ENCODE measurements around the gene POLRMT. TPM values are rescaled to one million over a fixed set of nuclear protein-coding genes. Genes with fewer than 3 reads are reported as not detected.

POLRMT gene
- total and polyA plus RNA-seq, 4 donors = 10.1 to 76.6 (median 26.6) TPM

GRCh38 chr19:613732-614567 lies 19.4 kb downstream of the POLRMT start:
- DNase-seq (no peak), ATAC-seq (ENCODE audit: low FRiP score) (no peak)
- no peaks in the 10 kb centered on the region for H3K4me1 ChIP-seq (ENCODE audit: control insufficient read depth in 1 of 2, insufficient read depth in 2 of 2, low read length in 2 of 2)
- H3K4me3 ChIP-seq (ENCODE audit: low read length in 2 of 2) = no peak overlapping the region
- H3K27me3 ChIP-seq (ENCODE audit: control insufficient read depth in 1 of 2, insufficient read depth in 2 of 2, low read length in 1 of 2) = no peaks in the 10 kb centered on the region
- no peaks in the 10 kb centered on the region for H3K9me3 ChIP-seq (ENCODE audit: control insufficient read depth, low read length)
- intact Hi-C loops (cut with DNase I) = no loop called here
- H3K27ac ChIP-seq (ENCODE audit: low read depth in 1 of 2, low read length in 2 of 2) = no peak overlapping the region
- WGBS, 2 donors = 82% methylated on average over 54 of the region's 54 CpGs
- H3K36me3 ChIP-seq (ENCODE audit: control insufficient read depth in 1 of 2, insufficient read depth in 2 of 2, low read length in 1 of 2) = no peaks in the 10 kb centered on the region

DNA sequence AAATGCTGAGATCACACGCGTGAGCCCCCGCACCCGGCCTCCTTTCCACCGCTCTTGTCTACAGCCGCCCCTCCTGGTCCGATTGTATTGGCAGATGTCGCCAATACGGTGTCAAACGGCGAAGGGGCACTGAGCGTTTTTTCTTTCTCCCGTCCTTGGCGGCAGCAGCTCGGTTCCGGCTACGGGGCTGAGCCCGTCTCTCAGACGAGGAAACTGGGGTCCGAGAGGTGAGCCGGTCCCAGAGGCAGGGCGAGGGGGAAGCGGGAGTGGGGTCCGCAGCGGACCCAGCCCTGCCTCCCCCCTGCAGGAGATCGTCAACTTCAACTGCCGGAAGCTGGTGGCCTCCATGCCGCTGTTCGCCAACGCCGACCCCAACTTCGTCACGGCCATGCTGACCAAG lies 20.4 kb downstream of the POLRMT start:
- intact Hi-C loops (cut with DNase I) = no loop called here
- Histone ChIP-seq H3K27me3 (ENCODE audit: control insufficient read depth in 1 of 2, insufficient read depth in 2 of 2, low read length in 1 of 2) (no peaks in the 10 kb centered on the region), H3K4me1 (ENCODE audit: control insufficient read depth in 1 of 2, insufficient read depth in 2 of 2, low read length in 2 of 2) (no peaks in the 10 kb centered on the region), H3K9me3 (ENCODE audit: control insufficient read depth, low read length) (no peaks in the 10 kb centered on the region), H3K36me3 (ENCODE audit: control insufficient read depth in 1 of 2, insufficient read depth in 2 of 2, low read length in 1 of 2) (no peaks in the 10 kb centered on the region), H3K27ac (ENCODE audit: low read depth in 1 of 2, low read length in 2 of 2) (no peak overlapping the region), H3K4me3 (ENCODE audit: low read length in 2 of 2) (no peak overlapping the region)
- no peak for ATAC-seq (ENCODE audit: low FRiP score)
- DNase-seq = no peak
- 85 to 90% methylated on average over 33 of the region's 33 CpGs for WGBS, 2 donors

DNA sequence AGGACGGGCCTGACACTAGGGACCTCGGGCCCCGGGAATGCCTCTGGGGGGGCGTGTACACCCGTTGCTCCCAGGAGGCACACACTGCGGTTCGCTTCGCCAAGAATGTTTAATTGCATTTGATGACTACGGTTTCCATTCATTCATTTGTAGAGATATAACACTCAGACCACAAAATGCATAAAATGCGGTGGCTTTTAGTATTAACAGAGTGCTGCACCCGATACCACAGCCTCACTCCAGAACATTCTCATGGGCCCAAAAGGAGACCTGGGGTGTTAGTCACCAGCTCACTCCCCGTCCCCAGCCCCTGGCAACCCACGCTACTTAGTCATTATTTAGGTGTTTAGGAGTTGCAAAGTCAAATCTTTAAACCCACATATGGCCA lies 21.9 kb downstream of the POLRMT start:
- H3K9me3 ChIP-seq (ENCODE audit: control insufficient read depth, low read length) = no peaks in the 10 kb centered on the region
- intact Hi-C loops (cut with DNase I) = no loop called here
- H3K4me1 ChIP-seq (ENCODE audit: control insufficient read depth in 1 of 2, insufficient read depth in 2 of 2, low read length in 2 of 2) = no peaks in the 10 kb centered on the region
- no peaks in the 10 kb centered on the region for H3K27me3 ChIP-seq (ENCODE audit: control insufficient read depth in 1 of 2, insufficient read depth in 2 of 2, low read length in 1 of 2)
- WGBS, 2 donors = 60 to 68% methylated on average over 13 of the region's 13 CpGs
- no peaks in the 10 kb centered on the region for H3K36me3 ChIP-seq (ENCODE audit: control insufficient read depth in 1 of 2, insufficient read depth in 2 of 2, low read length in 1 of 2)
- H3K27ac ChIP-seq (ENCODE audit: low read depth in 1 of 2, low read length in 2 of 2) = no peak overlapping the region
- no peak overlapping the region for H3K4me3 ChIP-seq (ENCODE audit: low read length in 2 of 2)
- ATAC-seq (ENCODE audit: low FRiP score) (no peak), DNase-seq (no peak)

- H3K4me3 ChIP-seq (ENCODE audit: low read length in 2 of 2) = no peak overlapping the region
- no peak for DNase-seq
- WGBS, 2 donors = 63 to 65% methylated on average over 36 of the region's 36 CpGs
- intact Hi-C loops (cut with DNase I) = no loop called here
- H3K36me3 ChIP-seq (ENCODE audit: control insufficient read depth in 1 of 2, insufficient read depth in 2 of 2, low read length in 1 of 2) = no peaks in the 10 kb centered on the region
- no peaks in the 10 kb centered on the region for H3K9me3 ChIP-seq (ENCODE audit: control insufficient read depth, low read length)
- no peaks in the 10 kb centered on the region for H3K27me3 ChIP-seq (ENCODE audit: control insufficient read depth in 1 of 2, insufficient read depth in 2 of 2, low read length in 1 of 2)
- ATAC-seq (ENCODE audit: low FRiP score) = no peak
- H3K27ac ChIP-seq (ENCODE audit: low read depth in 1 of 2, low read length in 2 of 2) = no peak overlapping the region
- H3K4me1 ChIP-seq (ENCODE audit: control insufficient read depth in 1 of 2, insufficient read depth in 2 of 2, low read length in 2 of 2) = no peaks in the 10 kb centered on the region
Observed at GRCh38 chr19:610801-611480, 22.4 kb downstream of the POLRMT start.

DNA sequence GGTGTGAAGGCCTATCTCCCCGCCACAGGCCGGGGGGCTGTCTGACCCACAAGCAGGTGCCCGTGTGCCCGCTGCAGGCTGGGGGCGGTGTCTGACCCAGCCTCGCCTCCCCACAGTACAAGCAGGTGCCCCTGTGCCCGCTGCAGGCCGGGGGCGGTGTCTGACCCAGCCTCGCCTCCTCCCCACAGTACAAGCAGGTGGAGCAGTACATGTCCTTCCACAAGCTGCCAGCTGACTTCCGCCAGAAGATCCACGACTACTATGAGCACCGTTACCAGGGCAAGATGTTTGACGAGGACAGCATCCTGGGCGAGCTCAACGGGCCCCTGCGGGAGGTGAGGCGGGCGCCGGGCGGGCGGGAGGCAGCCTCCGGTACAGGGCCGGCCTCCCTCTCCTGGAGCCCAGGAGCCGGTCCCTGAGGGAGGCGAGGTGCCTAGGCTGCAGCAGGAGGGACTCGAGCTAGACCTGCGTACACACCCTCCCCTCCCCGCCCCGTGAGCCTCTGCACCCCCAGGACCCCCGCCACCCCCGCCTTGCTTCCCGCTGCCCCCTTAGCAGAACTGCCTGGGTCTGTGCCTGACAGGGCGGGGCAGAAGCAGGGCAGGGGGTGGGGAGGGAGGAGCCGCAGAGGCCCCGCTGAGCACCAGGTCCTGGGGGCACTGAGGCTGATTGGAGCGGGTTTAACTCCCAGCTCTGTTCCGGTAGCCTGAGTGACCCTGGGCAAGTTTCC lies 23.1 kb downstream of the POLRMT start:
- no peaks in the 10 kb centered on the region for H3K27me3 ChIP-seq (ENCODE audit: control insufficient read depth in 1 of 2, insufficient read depth in 2 of 2, low read length in 1 of 2)
- intact Hi-C loops (cut with DNase I) = no loop called here
- H3K4me1 ChIP-seq (ENCODE audit: control insufficient read depth in 1 of 2, insufficient read depth in 2 of 2, low read length in 2 of 2) = no peaks in the 10 kb centered on the region
- H3K4me3 ChIP-seq (ENCODE audit: low read length in 2 of 2) = no peak overlapping the region
- H3K27ac ChIP-seq (ENCODE audit: low read depth in 1 of 2, low read length in 2 of 2) = no peak overlapping the region
- no peaks in the 10 kb centered on the region for H3K9me3 ChIP-seq (ENCODE audit: control insufficient read depth, low read length)
- H3K36me3 ChIP-seq (ENCODE audit: control insufficient read depth in 1 of 2, insufficient read depth in 2 of 2, low read length in 1 of 2) = no peaks in the 10 kb centered on the region
- DNase-seq (no peak), ATAC-seq (ENCODE audit: low FRiP score) (no peak)
- 77 to 82% methylated on average over 29 to 38 of the region's 38 CpGs for WGBS, 2 donors

GRCh38 chr19:609004-609346 lies 24.4 kb downstream of the POLRMT start:
- no peaks in the 10 kb centered on the region for H3K36me3 ChIP-seq (ENCODE audit: control insufficient read depth in 1 of 2, insufficient read depth in 2 of 2, low read length in 1 of 2)
- no peaks in the 10 kb centered on the region for H3K9me3 ChIP-seq (ENCODE audit: control insufficient read depth, low read length)
- H3K27ac ChIP-seq (ENCODE audit: low read depth in 1 of 2, low read length in 2 of 2) = no peak overlapping the region
- H3K4me1 ChIP-seq (ENCODE audit: control insufficient read depth in 1 of 2, insufficient read depth in 2 of 2, low read length in 2 of 2) = no peaks in the 10 kb centered on the region
- peak in 1 of 2 donors; percentile 82 for DNase-seq
- peak; percentile 53 for ATAC-seq (ENCODE audit: low FRiP score)
- intact Hi-C loops (cut with DNase I) = no loop called here
- no peaks in the 10 kb centered on the region for H3K27me3 ChIP-seq (ENCODE audit: control insufficient read depth in 1 of 2, insufficient read depth in 2 of 2, low read length in 1 of 2)
- H3K4me3 ChIP-seq (ENCODE audit: low read length in 2 of 2) = no peak overlapping the region
- WGBS, 2 donors = 54 to 68% methylated on average over 18 to 22 of the region's 22 CpGs

DNA sequence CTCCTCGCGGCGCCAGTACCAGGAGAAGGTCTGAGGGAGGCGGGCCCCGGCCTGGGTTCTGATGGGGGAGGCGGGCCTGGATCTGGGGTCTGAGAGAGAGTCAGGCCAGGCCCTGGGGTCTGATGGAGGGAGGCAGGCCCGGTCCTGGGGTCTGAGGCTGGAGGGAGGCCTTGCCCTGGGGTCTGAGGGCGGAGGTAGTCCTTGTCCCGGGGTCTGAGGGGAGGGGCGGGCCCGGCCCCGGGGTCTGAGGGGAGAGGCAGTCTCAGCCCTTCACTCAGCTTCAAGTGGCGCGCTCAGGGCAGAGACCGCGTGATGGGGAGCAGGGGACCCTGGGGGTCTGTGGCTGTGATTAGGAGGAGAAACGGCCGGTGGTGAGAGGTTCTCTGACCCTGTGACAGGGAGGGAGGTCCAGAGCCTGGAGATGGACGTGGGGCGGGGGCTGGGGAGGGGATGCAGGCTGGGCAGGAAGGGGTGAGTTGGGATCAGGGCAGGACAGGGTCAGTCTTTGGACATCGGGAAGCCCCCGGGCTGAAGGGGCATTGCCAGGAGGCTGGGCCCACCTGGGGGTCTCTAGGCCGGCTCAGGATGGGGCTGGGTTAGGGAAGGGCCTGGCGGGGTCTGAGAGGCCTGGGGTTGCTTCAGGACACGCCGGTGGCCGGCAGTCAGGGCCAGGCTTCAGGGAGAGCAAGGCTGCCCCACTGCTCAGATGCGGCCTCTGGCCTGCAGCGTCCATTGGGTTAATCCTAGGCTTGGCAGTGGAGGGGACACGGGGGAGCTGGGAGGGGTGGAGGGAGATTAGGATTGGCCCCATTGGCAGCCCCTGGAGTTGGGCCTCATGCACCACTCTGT lies 25.0 kb downstream of the POLRMT start:
- H3K27me3 ChIP-seq (ENCODE audit: control insufficient read depth in 1 of 2, insufficient read depth in 2 of 2, low read length in 1 of 2) = no peaks in the 10 kb centered on the region
- 75 to 79% methylated on average over 27 to 30 of the region's 30 CpGs for WGBS, 2 donors
- no peaks in the 10 kb centered on the region for H3K36me3 ChIP-seq (ENCODE audit: control insufficient read depth in 1 of 2, insufficient read depth in 2 of 2, low read length in 1 of 2)
- ATAC-seq (ENCODE audit: low FRiP score) (peak; percentile 17), DNase-seq (no peak)
- intact Hi-C loops (cut with DNase I) = no loop called here
- H3K4me1 ChIP-seq (ENCODE audit: control insufficient read depth in 1 of 2, insufficient read depth in 2 of 2, low read length in 2 of 2) = no peaks in the 10 kb centered on the region
- H3K27ac ChIP-seq (ENCODE audit: low read depth in 1 of 2, low read length in 2 of 2) = no peak overlapping the region
- no peaks in the 10 kb centered on the region for H3K9me3 ChIP-seq (ENCODE audit: control insufficient read depth, low read length)
- no peak overlapping the region for H3K4me3 ChIP-seq (ENCODE audit: low read length in 2 of 2)
